ENCODE measurements around the gene IRF6.
A peak's percentile ranks its signal among the peaks of the same experiment; 100 is the strongest.

IRF6 gene

DNA sequence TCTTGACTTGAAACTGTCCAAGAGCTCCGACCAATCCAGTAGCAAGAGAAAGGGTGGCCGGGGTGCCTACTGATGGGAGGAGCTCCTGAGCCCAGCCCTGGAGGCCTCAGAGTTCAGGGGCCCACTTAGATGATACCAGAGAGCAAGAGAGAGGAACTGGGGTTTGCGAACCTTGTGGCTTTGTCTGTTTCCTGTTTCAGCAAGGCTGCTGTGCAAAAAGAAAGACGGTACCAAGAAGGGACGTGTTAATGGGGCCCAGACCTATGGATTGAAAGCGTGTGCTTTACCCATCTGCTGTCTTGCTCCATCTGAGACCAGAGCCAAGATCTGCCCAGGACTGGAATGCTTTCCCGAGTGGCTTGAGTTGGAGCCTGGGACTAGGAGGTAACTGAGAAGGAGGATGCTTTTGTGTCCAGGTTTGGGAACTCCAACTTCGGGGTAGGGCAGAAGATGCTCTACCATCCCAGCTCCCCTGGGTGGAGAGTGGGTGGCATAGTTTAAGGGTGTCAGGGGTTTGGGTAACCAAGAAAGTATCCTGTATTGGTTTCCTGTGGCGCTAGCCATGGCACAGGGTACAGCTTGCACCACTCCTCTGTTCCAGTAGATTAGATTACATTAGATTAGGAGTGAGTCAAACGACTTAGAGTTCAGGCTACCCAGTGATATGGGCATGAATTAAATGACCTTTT lies 49.9 kb downstream of the IRF6 start, which contains the start of gene TRAF3IP3:
Gene TRAF3IP3 (plus strand): TSS at position 128 of the 689 bp plus-strand sequence. CDS start 3,987 bp downstream, outside the sequence.
- peak; percentile 77 for DNase-seq

DNA sequence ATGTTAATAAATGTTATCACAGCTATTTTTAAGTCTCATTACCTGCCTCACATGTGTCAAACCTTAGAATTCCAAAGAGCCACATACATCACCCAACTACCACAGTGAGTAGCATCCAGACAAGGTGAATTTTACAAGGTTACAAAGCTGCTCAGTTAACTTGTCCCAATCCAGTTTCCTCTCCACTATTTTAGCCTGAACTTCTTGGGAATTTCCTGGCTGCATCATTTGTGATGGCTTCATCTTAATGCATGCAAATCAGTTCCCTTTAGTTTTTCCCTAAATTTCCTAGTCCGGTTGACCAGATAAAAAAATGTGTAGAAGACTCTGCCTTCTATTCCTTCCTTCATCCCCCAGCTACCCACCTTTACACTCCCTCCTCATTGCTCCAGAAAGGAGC lies 50.7 kb downstream of the IRF6 start:
- DNase-seq, result peak; percentile 33

DNA sequence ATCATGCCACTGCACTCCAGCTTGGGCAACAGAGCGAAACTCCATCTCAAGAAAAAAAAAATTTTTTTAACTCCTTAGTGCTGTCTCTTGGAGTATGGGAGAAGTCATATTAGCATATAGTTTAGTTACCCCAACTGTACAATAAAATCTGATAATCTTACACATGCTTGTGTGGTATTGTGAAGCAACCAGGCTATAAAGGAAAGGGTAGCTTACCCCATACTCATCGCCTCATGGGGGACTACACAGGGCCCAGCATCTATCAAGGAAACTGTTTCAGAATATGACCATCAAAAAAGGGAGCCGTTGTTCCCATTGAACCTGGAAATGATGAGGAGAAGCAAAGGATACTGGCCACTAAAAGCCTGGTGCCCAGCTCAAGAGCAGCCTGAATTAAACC lies 53.1 kb downstream of the IRF6 start:
- DNase-seq, result no peak

- DNase-seq, result no peak
Measured at GRCh38 chr1:209751627-209752231, 54.2 kb downstream of the IRF6 start.

GRCh38 chr1:209749670-209750323 lies 56.1 kb downstream of the IRF6 start:
- DNase-seq, result no peak

DNA sequence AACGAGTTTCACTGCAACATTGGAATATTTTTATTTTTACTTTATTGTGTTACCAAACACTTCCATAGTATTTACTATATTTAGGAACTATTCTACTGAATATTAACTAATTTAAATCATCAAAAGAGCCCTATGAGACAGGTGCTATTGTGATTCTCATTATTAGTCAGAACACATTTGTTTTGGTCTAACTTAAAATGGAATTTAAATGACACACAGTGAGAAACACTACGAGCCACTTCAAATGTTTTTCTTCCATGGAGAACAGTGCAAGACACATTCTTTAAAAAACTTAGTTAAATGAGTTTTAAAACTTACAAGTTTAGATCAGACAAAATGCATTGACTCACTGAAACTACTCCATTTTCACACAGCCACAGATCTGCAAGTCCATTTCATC lies 56.7 kb downstream of the IRF6 start:
- DNase-seq, result no peak

GRCh38 chr1:209748620-209749019 lies 57.3 kb downstream of the IRF6 start:
- DNase-seq, result no peak

- DNase-seq, result peak; percentile 89
Measured at GRCh38 chr1:209747580-209748262, 58.2 kb downstream of the IRF6 start.

DNA sequence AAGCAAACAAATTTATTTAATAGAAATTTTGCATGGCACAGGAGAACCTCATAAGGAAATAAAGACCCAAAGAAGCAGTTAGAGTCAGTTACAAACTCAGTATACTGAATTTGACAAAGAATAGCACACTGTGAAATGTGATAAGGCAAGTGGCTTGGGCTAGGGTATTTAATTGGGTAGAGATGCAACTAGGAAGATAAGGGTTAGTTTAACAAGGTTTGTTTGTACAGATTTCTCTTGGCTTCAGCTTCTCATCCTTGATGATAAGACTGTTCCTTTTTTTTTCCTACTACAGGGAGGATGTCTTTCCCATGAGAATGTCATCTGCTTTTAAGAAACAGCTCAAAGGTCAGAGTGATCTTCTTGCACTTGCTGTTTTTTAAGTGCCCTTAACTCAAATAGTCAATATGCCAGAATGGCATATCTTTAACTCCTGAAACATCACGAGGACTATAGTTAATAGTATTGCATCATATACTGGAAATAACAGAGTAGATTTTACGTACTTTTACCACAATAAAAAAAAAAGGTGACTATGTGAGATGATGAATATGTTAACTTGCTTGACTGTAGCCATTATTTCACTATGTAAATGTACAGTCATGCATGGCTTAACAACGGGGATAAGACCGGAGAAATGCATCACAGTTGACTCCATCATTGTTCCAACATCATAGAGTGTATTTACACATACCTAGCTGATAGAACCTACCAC lies 59.3 kb downstream of the IRF6 start:
- peak; percentile 53 for DNase-seq

- no peak for DNase-seq
Measured at GRCh38 chr1:209743145-209743482, 62.8 kb downstream of the IRF6 start.

- peak; percentile 61 for DNase-seq
Measured at GRCh38 chr1:209742409-209743144, 63.4 kb downstream of the IRF6 start.

DNA sequence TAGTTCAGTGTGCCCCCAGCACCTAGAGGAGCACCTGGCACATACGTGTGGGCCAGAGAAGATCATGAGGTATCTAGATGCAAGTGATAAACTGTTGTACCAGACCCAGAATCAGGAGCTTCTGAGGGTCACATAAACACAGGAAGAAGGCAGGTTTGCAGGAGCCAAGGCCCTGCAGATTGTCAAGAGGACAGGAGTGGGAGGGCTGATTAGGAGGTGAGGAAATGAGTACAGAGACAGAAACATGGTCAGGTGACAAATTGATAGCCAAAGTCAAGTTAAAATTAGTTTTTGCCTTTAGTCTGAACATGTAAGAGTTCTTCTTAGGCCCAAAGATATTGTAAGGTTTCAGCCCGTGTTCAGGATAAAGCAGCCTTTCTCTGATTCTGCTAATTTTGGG lies 64.1 kb downstream of the IRF6 start:
- no peak for DNase-seq

DNA sequence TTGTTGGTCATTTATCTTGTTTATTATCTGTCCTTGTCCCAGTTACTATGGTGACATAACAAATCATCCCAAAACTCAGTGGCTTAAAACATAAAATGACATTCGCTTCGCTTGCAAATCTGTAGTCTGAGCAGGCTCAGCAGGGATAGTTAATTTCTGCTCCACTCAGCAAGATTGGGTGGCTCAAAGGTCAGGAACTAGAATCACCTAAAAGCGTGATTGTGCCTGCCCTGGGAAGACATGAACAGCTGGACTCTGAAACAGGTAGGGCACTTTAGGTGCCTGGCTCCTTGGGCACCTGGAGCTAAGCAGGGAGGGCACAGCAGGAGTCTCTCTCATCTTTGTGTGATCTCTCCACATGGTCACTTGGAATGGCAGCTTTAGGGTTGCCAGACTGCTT lies 64.7 kb downstream of the IRF6 start:
- no peak for DNase-seq

- no peak for DNase-seq
Measured at GRCh38 chr1:209738270-209738669, 67.7 kb downstream of the IRF6 start.

DNA sequence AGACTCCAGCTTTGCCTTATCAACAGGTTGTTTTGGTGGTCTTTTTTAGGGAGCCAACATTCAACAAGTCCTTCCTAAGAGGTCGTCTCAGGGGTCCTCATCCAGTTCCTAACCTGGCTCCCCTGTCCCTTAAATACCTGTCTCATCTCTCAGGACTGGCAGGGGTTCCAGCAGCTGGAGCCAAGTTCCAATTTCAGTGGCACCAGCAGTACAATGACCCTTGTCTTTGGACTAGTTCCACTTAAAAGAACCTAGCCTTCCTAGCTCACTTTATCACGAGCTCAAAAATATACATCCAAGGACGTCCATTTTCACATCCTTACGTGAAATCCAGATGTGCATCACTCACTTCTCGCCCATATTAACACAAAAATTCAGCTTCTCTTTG lies 68.8 kb downstream of the IRF6 start:
- no peak for DNase-seq

GRCh38 chr1:209736490-209737117 lies 69.3 kb downstream of the IRF6 start:
- DNase-seq, result peak; percentile 69

All from suppressor macrophage treated with lipopolysaccharide for 4 hours (primary cell).